ENCODE data around the gene PIK3R2.
"Not testable (repeated sequence)": the region's sequence is repeated elsewhere in the genome, so short reads cannot be mapped to it uniquely, and the experiment has no call there.

Gene PIK3R2

GRCh38 chr19:18156268-18156667, 3.3 kb downstream of the PIK3R2 start:
- no peak for DNase-seq

- peak; percentile 95 for DNase-seq
These were observed 4.0 kb downstream of the PIK3R2 start for GRCh38 chr19:18156841-18157464.

GRCh38 chr19:18157465-18158063, 4.6 kb downstream of the PIK3R2 start:
- peak; percentile 94 for DNase-seq

GRCh38 chr19:18158467-18158866, 5.5 kb downstream of the PIK3R2 start:
- no peak for DNase-seq

- DNase-seq = not testable (repeated sequence)
These were observed 6.2 kb downstream of the PIK3R2 start for GRCh38 chr19:18159059-18159616.

GRCh38 chr19:18159810-18160209, 6.8 kb downstream of the PIK3R2 start:
- DNase-seq = no peak

- DNase-seq = no peak
These were observed 7.6 kb downstream of the PIK3R2 start for GRCh38 chr19:18160493-18160970.

GRCh38 chr19:18160971-18161635, 8.1 kb downstream of the PIK3R2 start:
- peak; percentile 51 for DNase-seq

- no peak for DNase-seq
These were observed 8.7 kb downstream of the PIK3R2 start for GRCh38 chr19:18161636-18162002.

GRCh38 chr19:18164072-18164471, 11.1 kb downstream of the PIK3R2 start:
- no peak for DNase-seq

GRCh38 chr19:18165794-18166544, 13.0 kb downstream of the PIK3R2 start:
- no peak for DNase-seq

- DNase-seq = no peak
These were observed 14.0 kb downstream of the PIK3R2 start for GRCh38 chr19:18167011-18167410.

GRCh38 chr19:18167975-18168645, 15.1 kb downstream of the PIK3R2 start:
- DNase-seq = peak; percentile 1

GRCh38 chr19:18168673-18169381, 15.9 kb downstream of the PIK3R2 start:
- DNase-seq = no peak

- no peak for DNase-seq
These were observed 17.8 kb downstream of the PIK3R2 start for GRCh38 chr19:18170714-18171255.

GRCh38 chr19:18171605-18172327, 18.8 kb downstream of the PIK3R2 start:
- DNase-seq = no peak

GRCh38 chr19:18172331-18173053, 19.5 kb downstream of the PIK3R2 start:
- no peak for DNase-seq

GRCh38 chr19:18173054-18173571, 20.1 kb downstream of the PIK3R2 start:
- DNase-seq = no peak

GRCh38 chr19:18173572-18174288, 20.8 kb downstream of the PIK3R2 start, which contains the start of gene IFI30:
IFI30 (plus strand) TSS chr19:18173813; CDS start chr19:18173842, 29 bp downstream.
- peak; percentile 78 for DNase-seq
